IMR-90 (cell line): Measurements from ENCODE around the gene ARRDC5. TPM values are rescaled to one million over a fixed set of nuclear protein-coding genes. Genes with fewer than 3 reads are reported as not detected.
"Not testable (repeated sequence)": the region's sequence is repeated elsewhere in the genome, so short reads cannot be mapped to it uniquely, and the experiment has no call there.

Experiments
- ATAC-seq: fragments of 200-7000 bp; cut with Tn5 transposase; 2 replicates; pipeline ENCODE4 v1.9.1; 2020; ENCODE audit warnings: low read depth, mild to moderate bottlenecking, moderate library complexity
- BruUV-seq: library from RNA; stranded (reverse); fragments of 400-500 nt; replicated peaks from 2 replicates; lab custom pipeline; 2021; lab: Mats Ljungman, UMichigan
- CTCF ChIA-PET: fragments of 300-600 bp; formaldehyde crosslinking; extraction: SDS; loops from one replicate; lab custom pipeline; 2021; ENCODE audit warnings: antibody characterized with exemption; lab: Yijun Ruan, JAX
- POLR2A ChIA-PET: fragments of 300-600 bp; sonication (Branson Sonifier 250); formaldehyde crosslinking; loops from one replicate; lab custom pipeline; 2022; ENCODE audit warnings: antibody characterized with exemption; ENCODE audit not compliant: unreplicated experiment; lab: Charles Lee
- DNase-seq: peaks from one replicate; pipeline ENCODE4 v3.0.0; 2013
- H2AFZ ChIP-seq: replicated peaks from 2 replicates; pipeline ENCODE3; 2013; ENCODE audit warnings: low read length, mild to moderate bottlenecking; ENCODE audit not compliant: poor library complexity
- H2AK5ac ChIP-seq: 2 replicates; pipeline ENCODE4 v1.6.1; 2013; ENCODE audit warnings: low read depth, low read length, inconsistent platforms
- H2AK9ac ChIP-seq: replicated peaks from 2 replicates; pipeline ENCODE3; 2013; ENCODE audit warnings: mild to moderate bottlenecking, low read depth, low read length, moderate library complexity; ENCODE audit not compliant: poor library complexity
- H2BK120ac ChIP-seq: 2 replicates; pipeline ENCODE4 v1.6.1; 2013; ENCODE audit warnings: low read depth, low read length, inconsistent platforms
- H2BK15ac ChIP-seq: 3 replicates; pipeline ENCODE4 v1.6.1; 2013; ENCODE audit warnings: low read depth, low read length, inconsistent platforms
- H2BK20ac ChIP-seq: 2 replicates; pipeline ENCODE4 v1.6.1; 2013; ENCODE audit warnings: low read depth, mild to moderate bottlenecking, inconsistent platforms, low read length, moderate library complexity
- H2BK5ac ChIP-seq: 2 replicates; pipeline ENCODE4 v1.6.1; 2013; ENCODE audit warnings: mild to moderate bottlenecking, low read depth, low read length, inconsistent platforms; ENCODE audit not compliant: poor library complexity, severe bottlenecking
- H3K14ac ChIP-seq: replicated peaks from 2 replicates; pipeline ENCODE4 v1.6.1; 2013; ENCODE audit warnings: low read depth, low read length, inconsistent platforms
- H3K18ac ChIP-seq: 2 replicates; pipeline ENCODE4 v1.6.1; 2013; ENCODE audit warnings: low read depth, low read length, control low read depth
- H3K23ac ChIP-seq: 2 replicates; pipeline ENCODE4 v1.6.1; 2013; ENCODE audit warnings: low read depth, low read length, inconsistent platforms
- H3K27ac ChIP-seq: 2 replicates; pipeline ENCODE4 v1.5.1; 2013; ENCODE audit warnings: mild to moderate bottlenecking, control low read depth, low read length; ENCODE audit not compliant: insufficient read depth
- H3K27me3 ChIP-seq: 2 replicates; pipeline ENCODE4 v1.6.1; 2013; ENCODE audit warnings: low read length; ENCODE audit not compliant: control insufficient read depth, insufficient read depth
- H3K36me3 ChIP-seq: 2 replicates; pipeline ENCODE4 v1.6.1; 2013; ENCODE audit warnings: low read length, mixed read lengths; ENCODE audit not compliant: control insufficient read depth, insufficient read depth
- H3K4ac ChIP-seq: 2 replicates; pipeline ENCODE4 v1.6.1; 2013; ENCODE audit warnings: low read depth, low read length, inconsistent platforms
- H3K4me1 ChIP-seq: 2 replicates; pipeline ENCODE4 v1.6.1; 2013; ENCODE audit warnings: low read length, mixed read lengths; ENCODE audit not compliant: control insufficient read depth, insufficient read depth
- H3K4me2 ChIP-seq: 2 replicates; pipeline ENCODE4 v1.6.1; 2013; ENCODE audit warnings: low read depth, mild to moderate bottlenecking, control low read depth, low read length, moderate library complexity
- H3K4me3 ChIP-seq: 2 replicates; pipeline ENCODE4 v1.5.1; 2013; ENCODE audit warnings: low read depth, mild to moderate bottlenecking, control low read depth, low read length, moderate library complexity; ENCODE audit not compliant: insufficient read depth
- H3K56ac ChIP-seq: 2 replicates; pipeline ENCODE4 v1.6.1; 2013; ENCODE audit warnings: low read length, inconsistent platforms; ENCODE audit not compliant: insufficient read depth; ENCODE audit errors: extremely low read depth
- H3K79me1 ChIP-seq, 2 experiments: 2 replicates each; pipeline ENCODE4 v1.6.1; 2013; ENCODE audit warnings: low read length in 2 of 2, inconsistent platforms in 1 of 2, low read depth in 1 of 2
- H3K9ac ChIP-seq: 2 replicates; pipeline ENCODE4 v1.6.1; 2013; ENCODE audit warnings: low read depth, low read length, control low read depth
- H3K9me1 ChIP-seq: 2 replicates; pipeline ENCODE4 v1.6.1; 2013; ENCODE audit warnings: low read length, inconsistent platforms; ENCODE audit not compliant: insufficient read depth
- H3K9me3 ChIP-seq: 2 replicates; pipeline ENCODE4 v1.6.1; 2013; ENCODE audit warnings: low read length; ENCODE audit not compliant: control insufficient read depth, insufficient read depth
- H4K20me1 ChIP-seq: 2 replicates; pipeline ENCODE4 v1.6.1; 2013; ENCODE audit warnings: low read length, inconsistent platforms; ENCODE audit not compliant: insufficient read depth
- H4K5ac ChIP-seq: 2 replicates; pipeline ENCODE4 v1.6.1; 2013; ENCODE audit warnings: mild to moderate bottlenecking, low read depth, low read length, control low read depth
- H4K8ac ChIP-seq, 2 experiments: 2 replicates each; pipeline ENCODE4 v1.6.1; 2013; ENCODE audit warnings: low read depth in 2 of 2, low read length in 2 of 2, control low read depth in 1 of 2, inconsistent platforms in 1 of 2
- H4K91ac ChIP-seq: 2 replicates; pipeline ENCODE4 v1.6.1; 2013; ENCODE audit warnings: low read depth, low read length, inconsistent platforms; ENCODE audit not compliant: insufficient read depth
- WGBS, 2 experiments: methylation state at CpG; one replicate each; pipeline versions ENCODE4 v1.1.5 to v1.1.7; 2013; ENCODE audit warnings: missing lambda C conversion rate in 2 of 2; ENCODE audit not compliant: insufficient read length in 1 of 2; ENCODE audit errors: extremely low coverage in 2 of 2; 5-methylcytosine and 5-hydroxymethylcytosine counted together
- dilution Hi-C: fragments of 300-500 bp; cut with HindIII; formaldehyde crosslinking; loops from one replicate; pipeline ENCODE4 v1.14.3; 2018; ENCODE audit warnings: low sequenced_read_pairs; ENCODE audit not compliant: unreplicated experiment
- in situ Hi-C: fragments of 300-500 bp; cut with MboI; formaldehyde crosslinking; loops from 3 replicates; pipeline ENCODE4 v1.14.3; 2019; ENCODE audit warnings: low sequenced_read_pairs, inconsistent platforms, mixed read lengths
- intact Hi-C: fragments of 100-400 bp; cut with micrococcal nuclease; formaldehyde crosslinking; loops from 2 replicates; pipeline ENCODE4 v1.10.0; 2022
- polyA plus RNA-seq, 3 experiments: library from polyadenylated mRNA; depleted of rRNA; stranded (reverse); fragments of >200 nt; gene quantifications; 2 replicates each; pipeline ENCODE4 v1.2.3, GENCODE V29; 2012; ENCODE audit warnings: low replicate concordance in 1 of 3
- total RNA-seq: library from RNA; depleted of rRNA; stranded (reverse); fragments of >200 nt; gene quantifications from 2 replicates; pipeline ENCODE4 v1.2.3, GENCODE V29; 2012

Gene ARRDC5
- total and polyA plus RNA-seq, 2 of the 4 experiments (the other 2 are of a cell fraction) = not detected

GRCh38 chr19:4938461-4938860 is 35.8 kb upstream of the ARRDC5 start:
- H3K23ac ChIP-seq, H2AK5ac ChIP-seq, H3K14ac ChIP-seq, intact Hi-C loops, H3K9ac ChIP-seq, H3K18ac ChIP-seq, H3K4me2 ChIP-seq, H3K4ac ChIP-seq, H3K4me3 ChIP-seq, H2BK20ac ChIP-seq, H2AFZ ChIP-seq, dilution Hi-C loops, H3K9me3 ChIP-seq, DNase-seq, H3K27ac ChIP-seq, POLR2A ChIA-PET, H4K5ac ChIP-seq, H3K4me1 ChIP-seq, H4K91ac ChIP-seq, H2BK5ac ChIP-seq, BruUV-seq, ATAC-seq, H2BK120ac ChIP-seq, H2AK9ac ChIP-seq, in situ Hi-C loops, H3K9me1 ChIP-seq, H3K27me3 ChIP-seq, H4K8ac ChIP-seq, H2BK15ac ChIP-seq, H3K56ac ChIP-seq: not testable (repeated sequence)
- peaks cover 17 to 63% of the 10 kb centered on the region in 2 experiments for H3K79me1 ChIP-seq
- CTCF ChIA-PET = interaction anchor here (1.6 kb wide), 1 partner anchor 10 kb away, joined by 6 read pairs; no protein-coding TSS in a partner anchor
- 90% methylated on average over 2 of the region's 4 CpGs; no CpG with 5 or more reads in 1 of the 2 experiments for WGBS, 2 experiments
- H3K36me3 ChIP-seq = peaks cover 21% of the 10 kb centered on the region
- H4K20me1 ChIP-seq = peaks cover 34% of the 10 kb centered on the region
